Endothelial cell of umbilical vein (primary cell): Measurements from ENCODE around the gene CAMTA1. TPM values are rescaled to one million over a fixed set of nuclear protein-coding genes. Genes with fewer than 3 reads are reported as not detected.

Source experiments
- BruUV-seq: library from RNA; stranded (reverse); fragments of 400-500 nt; replicated peaks from 2 replicates; lab custom pipeline; 2021; lab: Mats Ljungman, UMichigan
- CTCF ChIA-PET: fragments of 300-600, 350-600 bp; sonication (Branson Sonifier 250); formaldehyde crosslinking; loops from one replicate; lab custom pipeline; 2021; ENCODE audit warnings: antibody characterized with exemption, inconsistent platforms; lab: Charles Lee
- POLR2A ChIA-PET: fragments of 300-600, 350-600 bp; sonication (Branson Sonifier 250); formaldehyde crosslinking; loops from one replicate; lab custom pipeline; 2021; ENCODE audit warnings: antibody characterized with exemption, inconsistent platforms; lab: Charles Lee
- DNase-seq: peaks from one replicate; pipeline ENCODE4 v3.0.0-alpha.2; 2011; ENCODE audit warnings: low read depth, low spot score
- FAIRE-seq: peaks from 2 replicates; lab custom pipeline; 2011; peaks lifted over from hg19 to GRCh38; lab: Jason Lieb, UNC
- H2AFZ ChIP-seq: 2 replicates; pipeline ENCODE4 v1.6.0; 2012; ENCODE audit warnings: low read depth, low read length, control low read depth, inconsistent platforms
- H3K27ac ChIP-seq: 2 replicates; pipeline ENCODE4 v1.5.1; 2011; ENCODE audit warnings: low read depth, mild to moderate bottlenecking, control low read depth, low read length, moderate library complexity; ENCODE audit not compliant: insufficient read depth
- H3K27me3 ChIP-seq, 2 experiments: 2 replicates each; pipeline versions ENCODE4 v1.6.0 to v1.6.1; 2011; ENCODE audit warnings: low read length in 2 of 2, mixed read lengths in 1 of 2; ENCODE audit not compliant: control insufficient read depth in 2 of 2, insufficient read depth in 2 of 2
- H3K36me3 ChIP-seq, 2 experiments: 2 replicates in 1 of 2; 3 replicates in 1 of 2; pipeline ENCODE4 v1.5.1; 2011; ENCODE audit warnings: low read length in 2 of 2, mild to moderate bottlenecking in 1 of 2, moderate library complexity in 1 of 2; ENCODE audit not compliant: control insufficient read depth in 2 of 2, insufficient read depth in 2 of 2; ENCODE audit errors: extremely low read depth in 1 of 2
- H3K4me1 ChIP-seq: 3 replicates; pipeline ENCODE4 v1.5.1; 2011; ENCODE audit warnings: mild to moderate bottlenecking, low read length; ENCODE audit not compliant: control insufficient read depth, insufficient read depth; ENCODE audit errors: extremely low read depth
- H3K4me2 ChIP-seq: 2 replicates; pipeline ENCODE4 v1.6.1; 2011; ENCODE audit warnings: low read length, control low read depth, mixed read lengths; ENCODE audit not compliant: insufficient read depth
- H3K4me3 ChIP-seq, 3 experiments: fragments of 200-600 bp in 1 of 3; sonication (generic), shearing (Covaris generic) in 1 of 3; replicated peaks in 1 of 3; 2 replicates each; pipeline ENCODE4 v1.5.1; 2011 to 2016; ENCODE audit warnings: control low read depth in 3 of 3, low read length in 3 of 3, mild to moderate bottlenecking in 2 of 3, inconsistent platforms in 1 of 3, low read depth in 1 of 3, moderate library complexity in 1 of 3; ENCODE audit not compliant: insufficient read depth in 1 of 3
- H3K79me2 ChIP-seq: 2 replicates; pipeline ENCODE4 v1.6.0; 2012; ENCODE audit warnings: low read length, inconsistent platforms; ENCODE audit not compliant: control insufficient read depth, insufficient read depth
- H3K9ac ChIP-seq: replicated peaks from 2 replicates; pipeline ENCODE3; 2011; ENCODE audit warnings: low read length, control low read depth; ENCODE audit not compliant: insufficient read depth; ENCODE audit errors: extremely low read depth
- H3K9me1 ChIP-seq: replicated peaks from 3 replicates; pipeline ENCODE4 v1.6.0; 2011; ENCODE audit warnings: mild to moderate bottlenecking, low read length; ENCODE audit not compliant: control insufficient read depth, insufficient read depth; ENCODE audit errors: extremely low read depth
- H3K9me3 ChIP-seq: replicated peaks from 2 replicates; pipeline ENCODE4 v1.5.1; 2012; ENCODE audit warnings: low read length, inconsistent platforms; ENCODE audit not compliant: control insufficient read depth, insufficient read depth
- H4K20me1 ChIP-seq: replicated peaks from 2 replicates; pipeline ENCODE3; 2011; ENCODE audit warnings: mild to moderate bottlenecking, low read length; ENCODE audit not compliant: control insufficient read depth, insufficient read depth; ENCODE audit errors: extremely low read depth
- CTCF ChIP-seq, 2 donors: IDR thresholded peaks; 1 replicate in 1 of 2; 2 replicates in 1 of 2; pipeline ENCODE4 v1.5.1; 2011; ENCODE audit warnings: low read length in 2 of 2, mild to moderate bottlenecking in 2 of 2, moderate library complexity in 2 of 2, control low read depth in 1 of 2, inconsistent platforms in 1 of 2, low read depth in 1 of 2; ENCODE audit not compliant: insufficient read depth in 1 of 2; ENCODE audit errors: extremely low read depth in 1 of 2
- FOS ChIP-seq: IDR thresholded peaks from 2 replicates; pipeline ENCODE4 v1.6.1; 2011; ENCODE audit warnings: mild to moderate bottlenecking, low read length, moderate library complexity, borderline replicate concordance; ENCODE audit not compliant: insufficient read depth
- JUN ChIP-seq: IDR thresholded peaks from 2 replicates; pipeline ENCODE4 v1.6.1; 2011; ENCODE audit warnings: borderline replicate concordance, low read depth; ENCODE audit not compliant: insufficient read length, insufficient read depth
- MAX ChIP-seq: IDR thresholded peaks from 2 replicates; pipeline ENCODE4 v1.6.1; 2011; ENCODE audit not compliant: insufficient read depth, insufficient read length
- dilution Hi-C: fragments of 300-500 bp; cut with MboI; formaldehyde crosslinking; loops from one replicate; pipeline ENCODE4 v1.15.0; 2019; ENCODE audit warnings: low sequenced_read_pairs; ENCODE audit not compliant: extremely low pct_ligation_motif_present
- intact Hi-C: fragments of 100-400 bp; cut with micrococcal nuclease; formaldehyde crosslinking; loops from one replicate; pipeline ENCODE4 v1.10.0; 2022
- polyA plus RNA-seq, 4 experiments: library from polyadenylated mRNA; depleted of rRNA in 3 of 4; stranded (reverse) in 3 of 4; unstranded in 1 of 4; fragments of >200 nt; gene quantifications; 2 replicates each; pipeline versions ENCODE4 v1.2.1 to v1.2.3, GENCODE V29; 2011 to 2012; ENCODE audit warnings: missing spikeins in 1 of 4
- total RNA-seq: library from RNA; stranded (reverse); gene quantifications from 2 replicates; pipeline ENCODE4 v1.2.3, GENCODE V29; 2021

CAMTA1 gene
- total and polyA plus RNA-seq, 2 donors (not counting 3 experiments of a cell fraction or from before 2014, with no cell fraction given), result 50.8 to 92.7 TPM

GRCh38 chr1:7489586-7489985 lies 704.3 kb downstream of the CAMTA1 start:
- Histone ChIP-seq H3K36me3 (no peaks in the 10 kb centered on the region), H3K4me2 (no peak overlapping the region), H3K4me1 (no peaks in the 10 kb centered on the region), H3K9ac (no peak overlapping the region), H3K4me3 (no peak overlapping the region), H2AFZ (no peak overlapping the region), H4K20me1 (no peaks in the 10 kb centered on the region), H3K27me3 (no peaks in the 10 kb centered on the region), H3K79me2 (no peaks in the 10 kb centered on the region), H3K9me3 (no peaks in the 10 kb centered on the region), H3K27ac (no peak overlapping the region), H3K9me1 (no peaks in the 10 kb centered on the region)
- dilution Hi-C loops, result no loop called here
- BruUV-seq, result no TSS peak
- DNase-seq, result no peak
- intact Hi-C loops, result no loop called here
- TF ChIP-seq FOS, result no peak
- FAIRE-seq, result no peak
- ChIA-PET POLR2A (no interaction called here), CTCF (no interaction called here)

- no peaks in the 10 kb centered on the region for H3K36me3 ChIP-seq
- BruUV-seq, result no TSS peak
- no peaks in the 10 kb centered on the region for H3K9me1 ChIP-seq
- H3K27ac ChIP-seq, result no peak overlapping the region
- H4K20me1 ChIP-seq, result no peaks in the 10 kb centered on the region
- H3K4me2 ChIP-seq, result no peak overlapping the region
- ChIA-PET CTCF (no interaction called here), POLR2A (no interaction called here)
- no peak overlapping the region for H2AFZ ChIP-seq
- dilution Hi-C loops, result no loop called here
- H3K9ac ChIP-seq, result no peak overlapping the region
- no peaks in the 10 kb centered on the region for H3K4me1 ChIP-seq
- no peaks in the 10 kb centered on the region for H3K9me3 ChIP-seq
- DNase-seq (no peak), FAIRE-seq (no peak)
- H3K79me2 ChIP-seq, result no peaks in the 10 kb centered on the region
- H3K27me3 ChIP-seq, result no peaks in the 10 kb centered on the region
- TF ChIP-seq MAX (no peak), JUN (no peak), CTCF (IDR thresholded peaks at IDR 0.05; ENCODE audit: extremely low read depth in 1 of 2, insufficient read depth in 1 of 2, low read depth in 1 of 2, low read length in 2 of 2) (no peak)
- intact Hi-C loops, result no loop called here
- no peak overlapping the region for H3K4me3 ChIP-seq
Measured at GRCh38 chr1:7490576-7490975, 705.3 kb downstream of the CAMTA1 start.
